Subcutaneous adipose tissue (tissue), 4 donors: ENCODE results near the gene TMTC1. TPM values are rescaled to one million over a fixed set of nuclear protein-coding genes. Genes with fewer than 3 reads are reported as not detected.

Experiments used
- total RNA-seq, 4 donors: library from RNA; depleted of rRNA; stranded (reverse); fragments of >200 nt; gene quantifications; one replicate each; pipeline ENCODE4 v1.1.0, GENCODE V29; 2016
- TF ChIP-seq, protein P1 (sequence below): fragments of 450-650 bp; IDR thresholded peaks from one replicate; pipeline ENCODE4 v1.5.1; 2016; ENCODE audit warnings: low read depth, mild to moderate bottlenecking, control low read depth, antibody characterized with exemption, moderate library complexity

Gene TMTC1
- total RNA-seq, 4 donors from 2014 or later, result 45.4 to 153 (median 85.2) TPM

GRCh38 chr12:29499235-29499634 is 284.5 kb downstream of the TMTC1 start:
- TF ChIP-seq, protein P1, sequence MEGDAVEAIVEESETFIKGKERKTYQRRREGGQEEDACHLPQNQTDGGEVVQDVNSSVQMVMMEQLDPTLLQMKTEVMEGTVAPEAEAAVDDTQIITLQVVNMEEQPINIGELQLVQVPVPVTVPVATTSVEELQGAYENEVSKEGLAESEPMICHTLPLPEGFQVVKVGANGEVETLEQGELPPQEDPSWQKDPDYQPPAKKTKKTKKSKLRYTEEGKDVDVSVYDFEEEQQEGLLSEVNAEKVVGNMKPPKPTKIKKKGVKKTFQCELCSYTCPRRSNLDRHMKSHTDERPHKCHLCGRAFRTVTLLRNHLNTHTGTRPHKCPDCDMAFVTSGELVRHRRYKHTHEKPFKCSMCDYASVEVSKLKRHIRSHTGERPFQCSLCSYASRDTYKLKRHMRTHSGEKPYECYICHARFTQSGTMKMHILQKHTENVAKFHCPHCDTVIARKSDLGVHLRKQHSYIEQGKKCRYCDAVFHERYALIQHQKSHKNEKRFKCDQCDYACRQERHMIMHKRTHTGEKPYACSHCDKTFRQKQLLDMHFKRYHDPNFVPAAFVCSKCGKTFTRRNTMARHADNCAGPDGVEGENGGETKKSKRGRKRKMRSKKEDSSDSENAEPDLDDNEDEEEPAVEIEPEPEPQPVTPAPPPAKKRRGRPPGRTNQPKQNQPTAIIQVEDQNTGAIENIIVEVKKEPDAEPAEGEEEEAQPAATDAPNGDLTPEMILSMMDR, result no peak

DNA sequence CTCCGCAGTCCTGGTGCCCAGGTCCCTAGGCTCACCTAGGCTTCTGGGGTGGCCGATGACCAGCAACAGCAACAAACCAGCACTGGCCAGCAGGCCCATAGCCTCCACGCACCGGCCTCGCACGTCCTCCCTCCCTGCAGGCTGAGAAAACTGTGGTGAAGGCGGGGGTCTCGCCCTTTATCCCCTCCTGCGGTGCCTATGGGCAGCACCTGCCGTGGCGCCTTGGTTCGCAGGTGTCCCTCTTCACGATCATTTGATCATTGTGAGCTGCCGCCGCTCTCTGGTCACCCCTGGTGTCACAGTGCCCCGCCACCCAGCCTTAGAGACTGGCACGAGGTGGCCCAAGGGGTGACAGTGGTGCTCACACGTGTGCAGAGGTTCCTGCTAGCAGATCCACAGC is 286.2 kb downstream of the TMTC1 start, which contains the start of gene OVCH1:
Gene OVCH1, minus strand, starts transcription at position 99 of the 400 bp plus-strand sequence. Its CDS starts 0 bp downstream, at position 99.
- TF ChIP-seq, protein P1, result no peak

DNA sequence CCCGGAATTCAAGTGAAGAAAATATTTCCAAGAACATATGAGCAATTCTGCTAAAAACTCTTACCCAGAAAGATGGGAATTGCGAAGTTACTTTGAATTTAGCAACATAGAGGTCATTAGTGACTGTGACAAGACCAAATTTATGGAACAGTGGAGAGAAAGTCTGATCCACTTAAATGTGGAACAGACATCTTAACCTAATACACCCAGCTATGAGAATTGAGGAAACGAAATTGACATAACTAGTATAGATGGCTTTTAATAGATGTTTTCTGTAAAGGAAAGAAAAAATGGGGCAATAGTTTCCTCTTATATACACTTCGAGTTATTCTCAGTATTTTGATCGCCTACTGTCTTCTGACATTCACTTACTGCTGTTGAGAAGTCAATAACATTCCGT is 290.9 kb downstream of the TMTC1 start:
- TF ChIP-seq, protein P1, result no peak

DNA sequence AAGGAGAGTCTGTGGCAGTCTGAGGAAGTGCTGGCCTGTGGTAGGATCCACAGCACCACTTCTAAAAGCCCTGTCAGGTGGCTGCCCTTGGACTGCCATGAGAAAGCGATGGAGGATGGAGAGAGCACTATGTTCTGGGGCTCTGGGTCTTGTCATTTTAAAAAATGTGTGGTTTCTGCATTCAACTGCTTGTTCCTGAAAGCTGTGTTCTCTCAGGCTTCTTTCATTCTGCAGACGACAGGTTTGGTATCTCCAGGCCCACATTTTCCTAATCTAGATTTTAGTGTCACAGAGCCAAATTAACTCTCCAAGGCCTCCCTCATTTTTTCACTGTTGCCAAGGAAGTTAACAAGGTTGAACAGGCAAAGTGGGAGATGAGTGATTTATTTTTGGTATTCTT is 296.8 kb downstream of the TMTC1 start:
- TF ChIP-seq, protein P1, result no peak

- TF ChIP-seq, protein P1, result no peak
Measured at GRCh38 chr12:29463198-29463597, 320.5 kb downstream of the TMTC1 start.

DNA sequence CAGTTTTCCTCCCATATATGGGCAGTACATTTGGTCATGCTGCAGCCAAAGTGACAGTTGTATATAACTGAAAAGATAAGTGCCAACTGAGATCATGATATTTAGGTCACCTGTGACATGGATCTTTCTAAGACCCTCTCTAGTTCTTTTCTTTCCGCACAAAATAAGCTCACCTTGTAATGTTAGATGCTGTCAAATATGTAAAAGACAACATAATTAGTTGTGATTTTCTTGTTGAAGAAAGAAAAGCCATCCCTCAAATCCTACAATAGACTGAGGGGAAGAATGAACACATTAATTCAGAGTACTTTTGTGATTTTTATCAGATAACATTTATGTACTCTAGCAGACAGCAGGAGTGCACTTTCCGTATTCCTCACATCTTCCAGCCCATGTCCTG is 323.7 kb downstream of the TMTC1 start:
- TF ChIP-seq, protein P1, result no peak

DNA sequence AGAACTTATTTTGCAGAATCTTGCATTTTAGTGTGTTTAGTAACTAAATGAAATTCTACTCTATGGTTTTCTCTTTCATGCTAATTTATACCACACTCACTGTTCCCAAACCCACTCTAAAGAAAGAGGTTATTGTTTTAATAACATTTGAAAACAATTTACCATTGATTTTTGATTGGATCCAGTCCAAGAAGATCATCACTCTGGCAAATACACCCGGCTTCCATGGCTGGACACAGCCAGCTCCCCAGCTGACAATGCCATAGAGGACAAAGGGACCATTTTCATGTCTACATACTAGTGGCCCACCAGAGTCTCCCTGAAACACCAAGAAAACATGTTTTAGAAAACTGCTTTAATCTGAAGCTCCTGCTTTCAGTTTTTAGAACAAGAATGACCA is 328.7 kb downstream of the TMTC1 start:
- TF ChIP-seq, protein P1, result no peak
